ENCODE measurements around the gene LPP.
A peak's percentile ranks its signal among the peaks of the same experiment; 100 is the strongest.

Gene LPP

GRCh38 chr3:188557235-188557634, 403.3 kb downstream of the LPP start:
- DNase-seq (ENCODE audit: low read depth): no peak

- DNase-seq (ENCODE audit: low read depth): no peak
Measured at GRCh38 chr3:188558343-188559071, 404.6 kb downstream of the LPP start.

DNA sequence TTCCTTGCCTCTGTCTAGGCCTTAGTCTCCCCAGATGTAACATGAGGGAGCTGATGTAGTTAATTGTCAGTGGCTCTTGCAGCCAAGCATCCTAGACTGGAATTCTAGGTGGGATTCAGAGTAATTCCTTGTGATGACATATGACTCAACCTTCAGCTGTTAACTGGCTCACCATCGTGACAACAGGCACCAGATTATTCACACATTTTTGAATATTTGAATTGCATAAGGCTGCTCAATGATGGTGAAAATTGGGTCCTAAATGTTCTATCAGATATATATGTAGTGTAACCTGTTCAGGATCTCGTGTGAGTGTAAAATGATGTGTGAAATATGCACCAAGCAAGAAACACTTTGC, 405.1 kb downstream of the LPP start:
- DNase-seq (ENCODE audit: low read depth): no peak

GRCh38 chr3:188559856-188560255, 405.9 kb downstream of the LPP start:
- DNase-seq (ENCODE audit: low read depth): no peak

- DNase-seq (ENCODE audit: low read depth): no peak
Measured at GRCh38 chr3:188562144-188562543, 408.2 kb downstream of the LPP start.

DNA sequence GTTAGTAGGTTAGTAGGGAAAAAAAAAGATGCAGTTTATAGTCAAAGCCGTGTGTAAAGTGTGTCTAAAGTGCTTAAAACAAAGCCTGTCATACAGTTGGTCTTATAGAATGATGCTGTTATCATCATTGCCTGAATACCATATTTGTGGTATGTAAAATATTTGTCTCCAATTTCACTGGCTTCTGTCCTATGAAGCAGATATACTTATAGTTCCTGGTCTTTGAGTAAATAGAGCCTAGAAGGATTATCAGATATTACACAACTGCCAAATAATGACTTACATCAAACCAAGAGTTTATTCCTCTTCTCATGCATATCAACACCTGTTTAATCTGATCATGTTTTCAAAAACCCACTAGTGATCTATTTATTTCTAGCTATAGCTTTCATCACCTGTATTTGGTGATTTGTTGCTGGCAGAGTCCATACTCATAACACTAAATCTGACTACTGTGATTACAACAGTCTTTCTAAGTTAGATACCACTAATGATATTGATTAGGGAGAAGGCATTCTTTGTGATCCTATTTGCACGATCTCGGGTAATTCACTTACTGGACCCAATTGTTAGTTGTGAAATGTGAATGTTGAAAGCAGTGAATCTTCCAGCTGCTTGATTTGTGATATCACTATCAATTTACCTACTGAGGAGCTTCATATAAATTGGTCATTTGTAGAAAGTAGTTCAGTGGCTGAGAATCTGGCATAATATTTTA, 413.7 kb downstream of the LPP start:
- no peak for DNase-seq (ENCODE audit: low read depth)

DNA sequence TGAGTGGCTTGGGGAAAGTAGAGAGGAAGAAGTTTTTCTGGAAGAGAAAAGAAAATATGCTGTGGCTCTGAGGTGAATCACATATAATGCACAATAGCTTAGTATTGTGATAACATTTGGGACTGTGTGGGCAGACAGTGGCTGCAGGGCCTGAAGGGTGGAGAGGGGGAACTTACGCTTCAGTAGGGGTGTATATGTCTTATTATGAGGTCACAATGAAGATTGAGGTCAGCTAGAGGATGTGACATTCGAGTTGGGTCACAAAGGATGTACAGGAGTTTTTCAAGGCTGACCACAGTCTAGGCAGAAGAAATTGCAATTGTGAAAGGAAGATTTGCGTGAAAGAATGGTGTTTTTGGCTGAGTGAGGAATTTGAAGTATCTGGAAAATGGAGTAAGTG, 414.8 kb downstream of the LPP start:
- DNase-seq (ENCODE audit: low read depth): no peak

DNA sequence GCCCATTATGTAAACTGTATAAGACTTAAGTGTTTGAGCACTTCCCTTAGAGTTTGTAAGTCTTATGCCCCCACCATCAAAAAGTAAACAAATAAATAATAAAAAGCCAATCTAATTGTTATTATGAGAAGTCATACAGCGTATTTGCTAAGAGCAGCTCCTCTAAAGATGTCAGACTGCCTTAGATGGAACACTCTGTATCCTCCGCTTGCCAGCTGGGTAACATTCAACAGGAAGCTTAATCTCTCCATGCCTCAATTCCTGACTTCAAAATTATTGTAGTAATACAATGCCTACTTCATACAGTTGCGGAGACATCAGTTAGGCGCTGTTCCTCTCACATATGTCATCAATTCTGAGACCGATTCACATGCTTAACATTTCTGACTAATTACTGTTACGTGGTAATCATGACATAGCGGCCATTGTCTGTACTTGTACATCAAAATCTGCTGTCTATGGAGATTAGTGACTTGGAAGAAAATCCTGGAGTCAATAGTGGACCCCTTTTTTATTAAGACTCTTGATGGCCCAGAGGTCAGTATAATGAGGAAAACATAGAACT, 417.7 kb downstream of the LPP start:
- no peak for DNase-seq (ENCODE audit: low read depth)

- no peak for DNase-seq (ENCODE audit: low read depth)
Measured at GRCh38 chr3:188573291-188573940, 419.5 kb downstream of the LPP start.

DNA sequence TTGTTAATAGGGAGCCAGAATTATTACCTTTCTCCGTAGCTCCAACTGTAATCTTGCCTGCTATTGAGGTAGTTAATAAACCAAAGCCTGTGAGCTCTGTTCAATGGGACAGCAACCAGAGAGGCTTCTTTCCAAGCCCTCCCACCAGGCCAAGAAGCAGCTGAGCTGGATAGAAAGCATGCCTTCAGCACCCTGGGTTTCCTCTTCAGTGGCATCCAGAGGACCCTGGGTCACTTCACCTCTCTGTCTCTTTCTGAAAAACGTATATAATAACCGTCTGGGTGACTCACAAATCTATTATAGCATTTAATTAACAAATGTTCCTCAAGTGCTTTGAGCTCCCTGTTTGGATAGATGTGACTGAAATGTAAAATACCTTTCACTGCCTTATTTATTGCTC, 420.0 kb downstream of the LPP start:
- DNase-seq (ENCODE audit: low read depth): no peak

GRCh38 chr3:188574885-188575284, 420.9 kb downstream of the LPP start:
- no peak for DNase-seq (ENCODE audit: low read depth)

GRCh38 chr3:188575501-188575900, 421.5 kb downstream of the LPP start:
- no peak for DNase-seq (ENCODE audit: low read depth)

- DNase-seq (ENCODE audit: low read depth): no peak
Measured at GRCh38 chr3:188577539-188577938, 423.6 kb downstream of the LPP start.

- peak; percentile 36 for DNase-seq (ENCODE audit: low read depth)
Measured at GRCh38 chr3:188578576-188579363, 424.8 kb downstream of the LPP start.

DNA sequence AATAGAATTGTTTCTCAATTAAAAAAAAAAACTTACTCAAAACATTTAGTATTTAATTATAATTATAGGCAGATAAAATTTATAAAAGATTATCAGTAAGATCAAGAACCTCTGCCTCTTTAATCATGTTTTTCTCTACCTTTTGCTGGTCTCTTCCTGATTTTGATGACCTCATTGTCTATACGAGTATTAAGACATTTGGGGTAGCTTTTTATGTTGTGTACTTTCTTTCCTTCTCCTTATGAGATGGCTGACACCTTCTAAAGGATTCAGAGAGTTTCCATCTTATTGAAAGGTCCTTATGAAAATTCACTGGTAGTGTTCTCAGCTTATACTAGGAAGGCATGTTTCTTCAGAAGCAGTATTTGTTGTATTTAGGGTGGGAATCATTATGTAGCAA, 426.3 kb downstream of the LPP start:
- DNase-seq (ENCODE audit: low read depth): no peak

GRCh38 chr3:188580659-188581058, 426.7 kb downstream of the LPP start:
- DNase-seq (ENCODE audit: low read depth): no peak

DNA sequence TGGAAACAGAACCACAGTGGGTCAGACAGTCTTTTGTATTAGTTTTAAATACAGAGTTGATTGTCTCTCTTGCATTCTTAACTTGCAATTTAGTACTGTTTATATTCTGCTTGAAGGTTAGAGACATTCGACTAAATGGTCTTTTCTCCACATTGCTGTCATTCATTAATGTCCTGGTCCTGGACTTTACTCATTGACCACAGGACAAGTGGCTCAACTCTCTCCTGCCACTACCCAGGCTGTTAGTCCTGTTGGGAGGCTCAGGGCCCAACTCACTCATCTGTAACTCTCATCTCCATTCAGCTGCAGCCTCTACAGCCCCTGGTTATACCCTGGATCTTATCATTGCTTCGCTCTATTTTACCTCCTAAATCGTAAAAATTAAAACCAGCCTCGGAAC, 427.4 kb downstream of the LPP start:
- no peak for DNase-seq (ENCODE audit: low read depth)

DNA sequence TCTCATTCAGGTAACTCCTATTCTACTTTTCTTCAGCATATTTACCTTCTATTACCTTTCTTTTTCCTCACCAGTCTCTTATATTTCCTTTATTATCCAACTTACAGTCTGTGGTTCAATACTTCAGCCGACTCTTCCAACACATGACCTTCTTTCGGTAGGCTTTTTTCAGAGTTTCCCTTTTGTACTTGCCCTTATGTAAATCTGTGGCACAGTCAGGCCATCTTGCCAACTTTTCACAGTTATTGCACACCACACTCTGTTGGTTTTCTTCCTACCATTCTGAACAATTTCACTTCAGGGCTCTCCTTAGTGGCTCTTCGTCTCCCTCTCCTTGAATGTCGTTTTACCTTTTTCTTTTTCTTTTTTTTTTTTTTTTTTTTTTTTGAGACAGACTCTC, 427.8 kb downstream of the LPP start:
- no peak for DNase-seq (ENCODE audit: low read depth)

DNA sequence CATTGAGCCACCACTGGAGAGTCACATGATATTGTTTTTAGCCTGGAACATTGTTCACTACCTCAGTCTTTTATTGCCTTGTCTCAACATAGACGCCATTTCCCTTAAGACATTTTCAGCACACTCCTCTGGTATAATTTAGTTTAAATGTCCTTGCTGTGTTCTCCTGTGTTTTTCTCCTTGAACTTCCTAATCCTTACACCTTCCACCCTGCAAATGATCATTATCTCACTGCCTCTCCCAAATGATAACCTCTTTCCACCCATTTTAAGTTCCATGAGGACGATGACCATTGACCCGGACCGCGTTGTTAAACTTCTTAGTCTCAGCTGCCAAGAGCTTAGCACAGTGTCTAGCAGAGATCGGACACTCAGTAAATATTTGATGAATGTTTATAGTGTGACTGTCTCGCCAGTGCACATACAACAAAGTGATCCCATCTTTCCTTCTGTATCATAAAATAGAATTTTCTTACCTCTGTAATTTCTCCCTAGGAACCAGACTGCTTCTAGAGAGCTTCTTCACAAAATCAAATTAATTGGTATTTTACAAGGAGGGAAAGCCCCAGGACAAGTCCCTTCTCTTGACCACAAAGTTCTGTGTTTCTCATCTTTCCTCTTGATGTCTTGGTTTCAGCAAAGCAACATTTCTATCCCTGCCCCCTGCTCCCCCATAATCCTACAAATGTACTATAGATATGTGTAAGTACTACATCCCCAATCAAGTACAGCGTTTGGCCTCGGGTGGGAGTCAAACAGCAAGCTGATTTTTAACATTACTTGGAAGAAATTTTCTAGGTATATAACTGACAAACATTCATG, 429.6 kb downstream of the LPP start:
- DNase-seq (ENCODE audit: low read depth): peak; percentile 21

DNA sequence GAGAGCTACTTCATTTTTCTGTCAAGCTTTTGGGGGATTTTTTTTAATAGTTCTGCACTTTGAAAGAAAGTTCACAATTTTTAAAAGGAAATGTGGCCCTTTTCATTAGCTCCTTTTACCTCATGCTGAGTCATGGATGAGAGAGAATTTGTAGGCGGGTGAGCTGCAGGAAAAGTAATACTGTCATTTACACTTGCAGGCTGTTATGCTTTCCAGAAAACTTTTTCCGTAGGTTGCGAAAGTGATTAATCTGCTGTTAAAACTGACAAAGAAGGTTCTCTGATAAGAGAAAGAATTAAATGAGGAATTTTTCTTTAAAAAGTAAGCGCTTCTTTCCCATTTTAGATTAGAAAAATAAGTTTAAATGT, 430.2 kb downstream of the LPP start:
- no peak for DNase-seq (ENCODE audit: low read depth)

DNA sequence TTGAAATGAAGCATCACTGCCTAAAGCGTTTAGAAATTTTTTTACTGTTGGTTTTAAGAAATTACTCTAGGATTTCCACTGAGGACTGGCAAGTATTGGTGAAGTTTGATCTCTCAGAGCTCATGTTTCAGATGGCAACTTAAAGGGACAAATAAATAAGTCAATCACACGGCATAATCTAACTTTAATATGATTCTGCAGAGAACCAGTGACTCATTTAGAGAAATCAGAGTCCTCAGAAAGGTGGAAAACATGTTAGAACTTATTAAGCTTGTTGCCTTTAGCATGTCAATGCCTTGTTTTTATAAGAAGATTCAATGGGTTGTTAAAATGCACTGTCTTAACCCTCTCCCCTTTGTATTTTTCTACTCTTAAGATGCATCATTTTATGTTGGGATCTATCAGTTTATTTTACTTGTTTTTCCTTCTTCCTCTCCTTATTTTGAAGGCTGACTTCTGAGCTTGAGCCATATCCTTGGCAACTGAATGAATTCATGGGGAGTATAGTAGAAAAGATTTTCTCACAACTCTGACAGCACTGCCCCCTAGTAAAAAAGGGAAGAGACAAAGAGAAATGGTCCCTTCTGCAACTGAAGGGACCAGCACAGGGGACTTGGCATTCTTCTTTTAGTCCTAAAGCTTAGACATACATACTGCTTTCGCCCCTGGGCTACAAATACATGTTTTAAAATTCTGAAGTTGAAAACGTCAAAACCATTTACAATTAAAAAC, 431.2 kb downstream of the LPP start:
- no peak for DNase-seq (ENCODE audit: low read depth)

Measured in activated T-cell treated with anti-CD3 and anti-CD28 coated beads for 48 hours (primary cell).